HUES48 (cell line): Measurements from ENCODE around the gene CITED1.

Source experiments
- H3K27ac ChIP-seq: one replicate; pipeline ENCODE4 v1.7.0; 2013; ENCODE audit warnings: low read depth, low read length, inconsistent platforms
- H3K27me3 ChIP-seq: 2 replicates; pipeline ENCODE4 v1.6.1; 2013; ENCODE audit warnings: mild to moderate bottlenecking, low read length; ENCODE audit not compliant: control insufficient read depth, insufficient read depth
- H3K36me3 ChIP-seq: 2 replicates; pipeline ENCODE4 v1.6.1; 2013; ENCODE audit warnings: low read length; ENCODE audit not compliant: control insufficient read depth, insufficient read depth
- H3K4me1 ChIP-seq: 2 replicates; pipeline ENCODE4 v1.6.1; 2013; ENCODE audit warnings: mild to moderate bottlenecking, low read length; ENCODE audit not compliant: control insufficient read depth, insufficient read depth
- H3K4me3 ChIP-seq: 2 replicates; pipeline ENCODE4 v1.5.1; 2013; ENCODE audit warnings: mild to moderate bottlenecking, low read depth, low read length
- H3K9ac ChIP-seq: 2 replicates; pipeline ENCODE4 v1.6.1; 2013; ENCODE audit warnings: mild to moderate bottlenecking, low read depth, low read length, moderate library complexity
- H3K9me3 ChIP-seq: 2 replicates; pipeline ENCODE4 v1.6.1; 2013; ENCODE audit warnings: low read length; ENCODE audit not compliant: control insufficient read depth, insufficient read depth

CITED1 gene, protein sequence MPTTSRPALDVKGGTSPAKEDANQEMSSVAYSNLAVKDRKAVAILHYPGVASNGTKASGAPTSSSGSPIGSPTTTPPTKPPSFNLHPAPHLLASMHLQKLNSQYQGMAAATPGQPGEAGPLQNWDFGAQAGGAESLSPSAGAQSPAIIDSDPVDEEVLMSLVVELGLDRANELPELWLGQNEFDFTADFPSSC

DNA sequence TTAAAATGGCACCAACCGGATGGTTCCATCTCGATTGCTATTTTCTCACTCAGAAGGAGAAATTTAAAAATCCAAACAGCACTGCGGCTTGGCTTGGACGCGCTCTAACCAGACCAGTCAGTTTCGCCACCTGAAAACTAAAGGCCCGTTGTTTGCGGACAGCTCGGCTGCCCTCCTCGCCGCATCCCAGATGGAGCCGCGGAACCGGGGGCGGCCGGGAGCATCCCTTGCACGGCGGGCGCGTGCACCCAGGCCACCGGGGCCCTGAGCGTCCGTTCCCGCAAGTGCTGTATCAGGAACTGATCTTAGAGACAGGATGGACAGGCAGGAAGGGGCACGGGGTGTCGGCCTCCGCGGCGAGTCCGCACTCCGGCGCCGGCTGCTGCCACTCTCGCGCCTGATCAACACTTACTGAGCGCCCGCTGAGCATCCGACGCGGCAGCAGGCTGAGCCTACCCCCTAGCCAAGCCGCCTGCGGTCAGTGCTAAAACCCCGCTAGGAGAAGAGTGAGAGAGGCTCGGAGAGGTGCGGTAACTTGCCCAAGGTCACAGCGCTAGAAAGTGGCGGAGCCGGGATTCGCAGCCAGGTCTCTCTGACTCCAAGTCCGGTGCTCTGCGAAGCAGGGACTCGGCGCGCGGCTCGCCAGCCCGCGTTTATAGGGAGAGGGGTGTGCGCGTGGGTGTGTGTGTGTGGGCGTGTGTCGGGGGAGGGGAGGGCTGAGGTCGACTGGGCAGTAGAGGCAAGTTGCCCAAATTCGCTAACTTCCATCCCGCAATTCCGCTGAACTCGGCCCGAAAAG, at the start of gene CITED1:
Gene CITED1, minus strand, starts transcription at position 629 of the 799 bp plus-strand sequence. CDS start 3,045 bp downstream, outside the sequence.
- peak within 1 kb of the TSS; percentile 59 for H3K4me3 ChIP-seq
- peaks cover 12% of the 10 kb centered on the region; the same call in 1 of the 2 replicates for H3K4me1 ChIP-seq
- peaks cover 15% of the 10 kb centered on the region; the same call in 1 of the 2 replicates for H3K9me3 ChIP-seq
- no peak within 1 kb of the TSS for H3K27ac ChIP-seq
- no peak within 1 kb of the TSS for H3K9ac ChIP-seq
- peaks cover 94% of the 10 kb centered on the region for H3K27me3 ChIP-seq
- H3K36me3 ChIP-seq: no peaks in the 10 kb centered on the region

DNA sequence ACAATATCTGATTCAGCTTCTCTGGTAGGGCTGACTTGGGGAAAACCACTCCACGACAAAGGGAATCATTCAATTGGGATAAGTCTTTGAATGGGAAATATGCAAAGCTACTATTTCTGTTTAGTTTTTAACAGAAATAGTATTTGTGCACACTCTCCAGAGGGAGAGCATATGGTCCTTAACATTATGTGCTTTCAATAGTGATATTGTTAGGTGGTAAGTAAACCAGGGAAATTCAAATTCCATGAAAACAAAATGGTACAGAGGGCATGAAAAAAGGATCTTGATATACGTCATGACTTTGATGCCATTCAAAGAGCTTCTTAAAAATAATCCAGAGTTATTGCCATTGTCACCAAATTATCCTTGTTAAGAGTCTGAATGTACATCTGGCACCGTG, 47.1 kb upstream of the CITED1 start:
- Histone ChIP-seq H3K4me3 (no peak overlapping the region), H3K4me1 (no peaks in the 10 kb centered on the region), H3K36me3 (no peaks in the 10 kb centered on the region), H3K27ac (no peak overlapping the region), H3K9ac (no peak overlapping the region), H3K9me3 (peaks cover 16% of the 10 kb centered on the region), H3K27me3 (no peaks in the 10 kb centered on the region)

DNA sequence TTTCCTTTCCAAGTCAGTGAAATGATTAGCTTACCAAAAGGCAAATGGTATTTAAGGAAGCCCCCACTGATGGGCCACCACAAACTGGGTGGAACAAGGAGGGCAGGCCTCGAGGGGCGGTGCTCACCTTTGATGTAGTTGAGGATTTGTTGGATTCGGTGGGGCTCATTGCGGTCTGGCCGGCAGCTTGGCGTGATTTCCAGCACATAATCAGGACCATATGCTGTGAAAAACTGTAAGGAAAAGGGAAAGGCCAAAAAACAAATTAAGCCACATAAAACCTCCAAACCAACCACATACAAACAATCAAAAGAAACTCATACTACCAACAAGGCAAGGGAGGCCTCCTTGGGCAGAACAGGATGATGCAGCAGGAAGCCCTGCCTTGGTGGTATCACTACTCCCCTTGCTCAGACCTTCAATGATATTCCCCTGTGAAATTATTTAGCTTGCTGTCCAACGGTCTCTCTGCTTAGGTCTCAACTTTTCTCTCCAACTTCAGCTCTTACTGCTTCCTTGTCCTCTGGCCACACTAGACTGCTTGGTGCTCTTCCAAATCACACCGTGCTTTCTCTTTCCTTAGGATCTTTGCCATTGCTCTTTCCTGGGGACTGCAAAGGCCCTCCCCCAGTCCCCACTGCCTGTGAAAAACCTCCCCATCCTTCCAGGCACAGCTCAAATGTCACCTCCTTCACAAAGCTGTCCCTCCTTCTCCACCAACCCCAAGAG, 46.1 kb upstream of the CITED1 start:
- no peak overlapping the region for H3K27ac ChIP-seq
- no peaks in the 10 kb centered on the region for H3K27me3 ChIP-seq
- no peak overlapping the region for H3K4me3 ChIP-seq
- peaks cover 16% of the 10 kb centered on the region for H3K9me3 ChIP-seq
- H3K4me1 ChIP-seq: no peaks in the 10 kb centered on the region
- no peak overlapping the region for H3K9ac ChIP-seq
- no peaks in the 10 kb centered on the region for H3K36me3 ChIP-seq

DNA sequence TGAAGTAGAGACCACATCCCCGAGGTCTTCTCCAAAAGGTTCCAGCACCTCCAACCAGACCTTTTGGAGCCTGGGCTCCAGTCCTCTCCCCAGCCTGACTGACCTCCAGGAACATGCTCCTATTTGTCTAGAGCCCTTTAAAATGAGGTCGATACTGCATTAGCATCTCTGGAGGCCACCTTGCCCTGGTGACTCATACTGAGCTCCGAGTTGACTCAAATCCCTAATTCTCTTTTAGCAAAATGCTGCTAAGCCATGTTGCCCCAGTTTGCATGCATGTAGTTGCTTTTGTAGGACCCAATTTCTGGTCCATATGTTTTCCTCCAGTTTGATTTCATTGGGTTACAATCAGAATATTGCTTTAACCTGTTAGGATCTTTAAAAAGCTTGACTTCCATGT, 43.5 kb upstream of the CITED1 start:
- Histone ChIP-seq H3K36me3 (no peaks in the 10 kb centered on the region), H3K27me3 (no peaks in the 10 kb centered on the region), H3K4me3 (no peak overlapping the region), H3K9me3 (peaks cover 23% of the 10 kb centered on the region), H3K27ac (no peak overlapping the region), H3K9ac (no peak overlapping the region), H3K4me1 (peaks cover 8% of the 10 kb centered on the region; the same call in 1 of the 2 replicates)

DNA sequence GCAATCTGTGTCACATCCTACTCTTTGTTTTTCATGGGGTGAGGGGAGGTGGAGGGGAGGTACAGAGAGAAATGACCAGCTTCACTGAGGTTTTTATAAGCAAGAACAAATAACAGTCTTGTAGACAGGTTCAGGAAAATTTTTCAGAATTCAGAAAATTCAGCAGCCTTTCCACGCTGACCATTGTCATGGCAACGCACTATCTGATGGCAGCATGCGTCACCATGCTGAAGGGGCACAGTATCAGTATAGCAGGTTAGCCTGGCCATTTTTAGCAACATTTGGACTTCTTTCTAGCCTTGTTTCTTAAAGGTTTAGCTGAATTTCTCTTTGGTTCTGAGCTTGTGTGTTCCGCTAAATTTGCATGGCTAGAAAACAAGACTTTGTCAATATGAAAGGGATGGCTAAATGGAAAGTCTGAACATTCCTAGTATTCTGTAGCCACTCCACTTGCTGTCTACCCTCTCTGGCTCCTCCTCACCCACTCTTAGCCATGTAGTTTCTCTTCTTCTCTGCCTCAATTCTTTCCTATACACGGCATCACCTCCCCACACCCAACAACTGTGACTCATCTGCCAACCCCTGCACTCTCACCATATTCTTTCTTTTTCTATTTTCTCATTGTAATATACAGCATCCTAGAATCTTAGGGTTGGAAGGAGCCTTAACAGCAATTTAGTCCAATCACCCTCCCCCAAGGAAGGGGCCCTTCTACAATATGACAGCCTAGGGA, 42.7 kb upstream of the CITED1 start:
- no peak overlapping the region for H3K27ac ChIP-seq
- H3K4me1 ChIP-seq: peaks cover 8% of the 10 kb centered on the region; the same call in 1 of the 2 replicates
- no peaks in the 10 kb centered on the region for H3K27me3 ChIP-seq
- H3K9ac ChIP-seq: no peak overlapping the region
- H3K9me3 ChIP-seq: peaks cover 23% of the 10 kb centered on the region
- H3K36me3 ChIP-seq: no peaks in the 10 kb centered on the region
- no peak overlapping the region for H3K4me3 ChIP-seq

DNA sequence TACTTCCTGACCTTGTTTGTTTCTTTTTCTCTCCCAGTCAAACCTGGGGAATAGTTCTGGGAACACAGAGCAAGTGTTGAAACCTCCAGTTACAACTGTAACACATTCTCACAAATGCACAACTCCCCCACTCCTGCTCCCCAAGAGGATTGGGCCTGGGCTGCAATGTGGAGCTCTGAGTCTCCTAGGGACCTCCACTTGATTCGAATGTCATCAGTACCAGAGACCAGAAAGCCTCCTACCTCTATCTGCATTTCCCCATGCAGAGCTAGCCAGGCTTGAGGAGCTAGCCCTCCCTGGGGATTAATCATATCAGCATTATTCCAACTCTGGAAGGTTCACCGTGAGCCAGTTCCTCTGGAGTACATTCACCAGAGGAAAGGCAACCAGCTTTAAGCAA, 41.7 kb upstream of the CITED1 start:
- no peaks in the 10 kb centered on the region for H3K27me3 ChIP-seq
- H3K4me3 ChIP-seq: no peak overlapping the region

DNA sequence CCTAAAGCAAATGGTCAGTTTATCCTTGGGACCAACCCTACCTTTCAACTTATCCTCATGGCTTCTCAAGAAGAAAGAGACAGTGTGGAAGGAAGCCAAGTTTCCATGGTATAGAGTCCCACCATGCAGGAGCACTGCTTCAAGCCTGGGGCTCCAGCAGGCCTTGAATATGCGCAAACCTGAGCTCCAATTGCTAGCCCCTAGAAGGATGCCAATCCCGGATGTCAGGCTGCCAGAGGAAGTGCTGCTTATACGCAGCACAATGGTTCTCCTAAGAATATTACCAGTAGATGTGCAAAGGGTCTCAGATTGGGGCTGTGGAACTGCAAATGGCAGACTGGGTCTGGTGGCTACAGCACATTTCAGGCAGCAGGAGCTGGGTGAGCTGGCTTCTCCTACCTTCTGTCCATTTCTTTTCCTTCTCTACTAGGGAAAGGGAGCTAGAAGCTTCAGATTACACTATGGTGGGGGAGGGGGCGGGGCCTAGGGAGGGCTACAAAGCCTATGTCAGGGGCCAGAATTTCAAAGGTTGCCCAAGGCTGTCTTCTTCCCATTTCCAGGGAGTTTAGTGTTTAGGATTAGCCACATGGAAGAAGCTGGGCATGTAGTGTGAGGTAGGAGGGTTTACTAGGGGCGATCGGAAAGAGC, 40.7 kb upstream of the CITED1 start:
- Histone ChIP-seq H3K9ac (no peak overlapping the region), H3K9me3 (peaks cover 23% of the 10 kb centered on the region), H3K27ac (peak overlapping the region; percentile 31), H3K4me1 (peaks cover 8% of the 10 kb centered on the region; the same call in 1 of the 2 replicates), H3K4me3 (0 out of 2 replicates have a peak overlapping the region, but pooled peaks have one; percentile 19), H3K27me3 (no peaks in the 10 kb centered on the region), H3K36me3 (no peaks in the 10 kb centered on the region)

More for the DNA sequence above, 41.7 kb upstream of the CITED1 start:
- Histone ChIP-seq H3K27ac (no peak overlapping the region), H3K36me3 (no peaks in the 10 kb centered on the region), H3K9me3 (peaks cover 23% of the 10 kb centered on the region), H3K9ac (no peak overlapping the region), H3K4me1 (peaks cover 8% of the 10 kb centered on the region; the same call in 1 of the 2 replicates)

DNA sequence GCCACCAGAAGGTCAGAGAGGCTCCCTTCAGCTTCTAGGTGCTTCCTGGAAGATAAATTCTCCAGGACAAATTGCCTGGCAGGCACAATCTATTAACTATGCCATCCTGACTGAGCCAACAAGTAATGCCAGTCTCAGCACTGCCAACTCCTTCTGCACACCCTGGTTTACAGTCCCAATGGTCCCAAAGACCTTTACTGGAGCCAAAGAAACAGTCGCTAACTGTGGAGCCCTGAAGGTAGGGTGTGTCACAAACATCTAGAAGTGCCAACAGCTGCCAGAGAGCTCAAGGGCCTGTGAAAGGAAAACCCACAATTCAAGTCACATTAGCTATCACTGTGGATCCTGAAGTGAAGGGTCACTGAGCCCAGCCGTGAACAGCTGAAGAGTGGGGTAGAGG, 34.9 kb upstream of the CITED1 start:
- Histone ChIP-seq H3K36me3 (no peaks in the 10 kb centered on the region), H3K4me3 (no peak overlapping the region), H3K9me3 (peaks cover 12% of the 10 kb centered on the region), H3K9ac (no peak overlapping the region), H3K4me1 (no peaks in the 10 kb centered on the region), H3K27me3 (no peaks in the 10 kb centered on the region), H3K27ac (no peak overlapping the region)

DNA sequence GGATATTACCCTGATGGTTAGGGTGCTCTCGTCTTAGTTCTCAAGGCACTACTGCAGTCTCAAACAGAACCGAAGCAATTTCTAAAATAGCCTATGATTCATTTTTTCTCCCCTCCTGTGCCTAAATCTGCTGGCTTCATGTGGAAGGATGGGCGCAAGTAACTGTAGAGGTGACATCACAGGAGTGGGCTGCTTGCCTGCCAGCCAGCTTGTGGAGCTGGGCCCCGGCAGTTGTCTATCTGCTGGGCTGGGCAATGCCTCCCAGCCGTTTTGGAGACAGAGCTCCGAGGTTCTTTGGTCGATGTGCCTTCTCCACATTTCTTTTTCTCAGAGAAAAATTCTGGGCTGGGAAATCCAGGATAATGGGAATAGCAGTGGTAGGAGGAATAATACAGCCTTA, 34.3 kb upstream of the CITED1 start:
- Histone ChIP-seq H3K27ac (no peak overlapping the region), H3K9me3 (peaks cover 12% of the 10 kb centered on the region), H3K9ac (no peak overlapping the region), H3K27me3 (no peaks in the 10 kb centered on the region), H3K4me3 (no peak overlapping the region), H3K36me3 (no peaks in the 10 kb centered on the region), H3K4me1 (no peaks in the 10 kb centered on the region)

DNA sequence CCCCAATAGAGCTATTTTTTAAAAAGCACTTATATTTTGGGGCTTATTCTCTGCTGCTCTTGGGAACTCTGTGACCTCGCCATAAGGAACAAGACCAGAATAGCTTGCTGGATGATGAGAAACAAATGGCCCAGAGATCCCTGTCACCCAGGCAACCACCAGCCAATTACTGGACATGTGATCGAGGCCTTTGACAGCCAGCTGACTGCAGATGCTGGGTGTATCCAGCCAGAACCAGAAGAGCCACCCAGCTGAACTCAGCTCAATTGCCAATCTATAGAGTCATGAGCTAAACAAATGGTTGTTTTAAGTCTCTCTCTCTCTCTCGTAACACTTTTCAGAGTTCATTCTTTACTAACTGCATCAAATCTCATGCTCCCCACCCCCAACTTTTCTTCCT, 24.4 kb upstream of the CITED1 start:
- Histone ChIP-seq H3K36me3 (no peaks in the 10 kb centered on the region), H3K27ac (no peak overlapping the region), H3K4me1 (no peaks in the 10 kb centered on the region; the same call in 1 of the 2 replicates), H3K9ac (no peak overlapping the region), H3K27me3 (no peaks in the 10 kb centered on the region), H3K9me3 (peaks cover 5% of the 10 kb centered on the region), H3K4me3 (no peak overlapping the region)
